BE2C (cell line): Measurements from ENCODE around the gene GFOD1.
"Not testable (repeated sequence)": the region's sequence is repeated elsewhere in the genome, so short reads cannot be mapped to it uniquely, and the experiment has no call there.

Experiments used
- DNase-seq: peaks from one replicate; pipeline ENCODE4 v3.0.0-alpha.2; 2020
- H3K27me3 ChIP-seq: fragments of 250-450 bp; sonication (Bioruptor Pico); 2 replicates; pipeline ENCODE4 v1.5.1; 2020; ENCODE audit warnings: mild to moderate bottlenecking
- H3K36me3 ChIP-seq: fragments of 250-450 bp; sonication (Bioruptor Pico); 2 replicates; pipeline ENCODE4 v1.5.1; 2020; ENCODE audit warnings: mild to moderate bottlenecking
- H3K4me1 ChIP-seq: fragments of 250-450 bp; sonication (Bioruptor Pico); 2 replicates; pipeline ENCODE4 v1.5.1; 2020
- H3K4me3 ChIP-seq: 2 replicates; pipeline ENCODE4 v1.5.1; 2011; ENCODE audit warnings: low read depth, low read length
- H3K9me3 ChIP-seq: fragments of 250-450 bp; sonication (Bioruptor Pico); 2 replicates; pipeline ENCODE4 v1.5.1; 2020
- TF ChIP-seq, protein P1 (sequence below): IDR thresholded peaks from 2 replicates; pipeline ENCODE4 v1.5.1; 2012; ENCODE audit warnings: mild to moderate bottlenecking, low read depth, low read length

GFOD1 gene

DNA sequence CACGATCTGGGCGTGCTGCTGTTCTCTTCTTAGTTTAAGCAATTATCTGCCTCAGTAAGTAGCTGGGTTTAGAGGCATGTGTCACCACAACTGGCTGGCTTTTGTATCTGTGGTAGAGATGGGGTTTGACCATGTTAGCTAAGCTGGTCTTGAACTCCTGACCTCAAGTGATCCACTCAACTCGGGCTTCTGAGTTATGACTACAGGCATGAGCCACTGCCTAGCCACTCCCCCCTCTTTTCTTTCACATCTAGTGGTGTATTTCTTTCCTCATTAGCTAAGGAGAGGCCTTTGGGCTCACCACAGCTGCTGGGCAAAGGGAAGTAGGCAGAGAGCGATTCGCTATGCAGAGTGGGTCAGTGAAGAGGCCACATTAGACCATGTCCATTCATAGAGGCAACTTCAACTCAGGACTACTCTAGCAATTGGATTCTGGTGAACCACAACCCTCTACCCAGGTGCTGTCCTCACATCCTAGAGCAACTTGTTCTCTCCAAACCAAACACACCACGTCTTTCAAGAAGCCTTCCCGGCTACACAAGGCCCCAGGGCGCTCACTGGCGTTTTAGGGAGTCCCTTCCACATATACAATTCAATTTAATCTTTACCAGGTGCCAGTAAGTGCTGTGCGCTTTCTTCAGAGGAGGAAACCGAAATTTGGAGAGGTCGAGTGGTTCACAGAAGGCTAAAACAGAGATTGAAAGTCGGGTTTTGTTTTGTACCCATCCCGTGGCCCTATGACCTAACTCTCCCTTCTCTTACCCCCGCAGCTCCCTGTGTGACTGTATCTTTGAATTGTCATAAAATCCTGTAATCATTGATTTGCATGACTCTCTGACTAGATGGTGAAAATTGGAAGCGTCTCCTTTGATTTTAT is 26.5 kb upstream of the GFOD1 start:
- no peak for DNase-seq
- no peaks in the 10 kb centered on the region for H3K36me3 ChIP-seq
- no peaks in the 10 kb centered on the region for H3K4me1 ChIP-seq
- no peaks in the 10 kb centered on the region for H3K27me3 ChIP-seq
- no peaks in the 10 kb centered on the region for H3K9me3 ChIP-seq
- H3K4me3 ChIP-seq = no peak overlapping the region
- TF ChIP-seq, protein P1, sequence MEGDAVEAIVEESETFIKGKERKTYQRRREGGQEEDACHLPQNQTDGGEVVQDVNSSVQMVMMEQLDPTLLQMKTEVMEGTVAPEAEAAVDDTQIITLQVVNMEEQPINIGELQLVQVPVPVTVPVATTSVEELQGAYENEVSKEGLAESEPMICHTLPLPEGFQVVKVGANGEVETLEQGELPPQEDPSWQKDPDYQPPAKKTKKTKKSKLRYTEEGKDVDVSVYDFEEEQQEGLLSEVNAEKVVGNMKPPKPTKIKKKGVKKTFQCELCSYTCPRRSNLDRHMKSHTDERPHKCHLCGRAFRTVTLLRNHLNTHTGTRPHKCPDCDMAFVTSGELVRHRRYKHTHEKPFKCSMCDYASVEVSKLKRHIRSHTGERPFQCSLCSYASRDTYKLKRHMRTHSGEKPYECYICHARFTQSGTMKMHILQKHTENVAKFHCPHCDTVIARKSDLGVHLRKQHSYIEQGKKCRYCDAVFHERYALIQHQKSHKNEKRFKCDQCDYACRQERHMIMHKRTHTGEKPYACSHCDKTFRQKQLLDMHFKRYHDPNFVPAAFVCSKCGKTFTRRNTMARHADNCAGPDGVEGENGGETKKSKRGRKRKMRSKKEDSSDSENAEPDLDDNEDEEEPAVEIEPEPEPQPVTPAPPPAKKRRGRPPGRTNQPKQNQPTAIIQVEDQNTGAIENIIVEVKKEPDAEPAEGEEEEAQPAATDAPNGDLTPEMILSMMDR = no peak

DNA sequence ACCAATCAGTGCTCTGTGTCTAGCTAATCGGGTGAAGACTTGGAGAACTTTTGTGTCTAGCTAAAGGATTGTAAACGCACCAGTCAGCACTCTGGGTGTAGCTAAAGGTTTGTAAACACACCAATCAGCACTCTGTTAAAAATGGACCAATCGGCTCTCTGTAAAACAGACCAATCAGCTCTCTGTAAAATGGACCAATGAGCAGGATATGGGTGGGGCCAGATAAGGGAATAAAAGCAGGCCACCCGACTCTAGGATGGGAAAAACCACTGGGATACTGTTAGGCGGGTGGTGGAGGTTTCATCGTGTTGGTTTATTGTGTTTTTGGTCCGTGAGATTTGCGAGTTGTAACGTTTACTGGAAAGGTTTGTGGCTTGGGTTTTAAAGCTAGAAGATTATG is 25.5 kb upstream of the GFOD1 start:
- Histone ChIP-seq H3K36me3 (no peaks in the 10 kb centered on the region), H3K4me3 (no peak overlapping the region), H3K27me3 (no peaks in the 10 kb centered on the region), H3K4me1 (no peaks in the 10 kb centered on the region), H3K9me3 (no peaks in the 10 kb centered on the region)
- DNase-seq = no peak
- TF ChIP-seq, protein P1 = no peak

DNA sequence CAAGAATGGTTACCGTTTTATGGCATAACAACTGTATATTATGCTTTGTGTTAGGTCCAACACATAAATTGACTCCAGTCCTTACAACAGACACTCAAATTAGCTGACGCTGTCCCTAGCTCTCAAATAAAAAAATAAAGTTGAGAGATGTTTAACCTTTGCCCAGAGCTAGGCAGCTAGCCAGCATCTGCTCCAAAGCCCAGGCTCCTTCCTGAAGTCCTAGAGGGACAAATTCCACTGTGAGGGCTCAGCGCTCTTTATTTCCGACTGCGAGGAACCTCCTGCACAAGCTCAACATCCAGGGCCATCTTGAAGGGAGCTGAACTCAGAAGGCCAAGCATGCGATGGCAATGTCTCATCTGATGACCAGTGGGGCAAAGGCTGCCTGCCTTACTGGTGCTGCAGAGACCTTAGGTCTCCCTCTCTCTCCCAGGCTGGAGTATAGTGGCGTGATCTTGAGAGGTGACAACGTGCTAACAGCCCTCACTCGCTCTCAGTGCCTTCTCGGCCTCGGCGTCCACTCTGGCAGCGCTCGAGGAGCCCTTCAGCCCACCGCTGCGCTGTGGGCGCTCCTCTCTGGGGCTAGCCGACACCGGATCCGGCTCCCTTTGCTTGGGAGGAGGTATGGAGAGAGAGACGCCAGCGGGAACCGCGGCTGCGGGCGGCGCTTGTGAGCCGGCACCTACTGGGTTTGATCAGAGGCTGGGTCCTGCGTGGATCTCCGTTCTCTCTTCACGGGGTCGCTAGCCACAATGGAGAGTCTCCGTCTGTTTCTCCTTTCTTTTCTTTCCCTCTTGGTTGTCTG is 24.7 kb upstream of the GFOD1 start:
- TF ChIP-seq, protein P1 = no peak
- Histone ChIP-seq H3K4me1 (no peaks in the 10 kb centered on the region), H3K4me3 (no peak overlapping the region), H3K36me3 (no peaks in the 10 kb centered on the region), H3K9me3 (no peaks in the 10 kb centered on the region), H3K27me3 (no peaks in the 10 kb centered on the region)
- no peak for DNase-seq

DNA sequence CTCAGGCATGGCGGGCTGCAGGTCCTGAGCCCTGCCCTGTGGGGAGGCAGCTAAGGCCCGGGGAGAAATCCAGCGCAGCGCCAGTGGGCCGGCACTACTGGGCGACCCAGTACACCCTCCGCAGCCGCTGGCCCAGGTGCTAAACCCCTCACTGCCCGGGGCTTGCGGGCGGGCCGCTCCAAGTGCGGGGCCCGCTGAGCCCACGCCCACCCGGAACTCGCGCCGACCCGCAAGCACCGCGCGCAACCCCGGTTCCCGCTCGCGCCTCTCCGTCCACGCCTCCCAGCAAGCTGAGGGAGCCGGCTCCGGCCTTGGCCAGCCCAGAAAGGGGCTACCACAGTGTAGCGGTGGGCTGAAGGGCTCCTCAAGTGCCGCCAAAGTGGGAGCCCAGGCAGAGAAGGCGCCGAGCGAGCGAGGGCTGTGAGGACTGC is 23.8 kb upstream of the GFOD1 start:
- DNase-seq, H3K4me3 ChIP-seq: not testable (repeated sequence)

DNA sequence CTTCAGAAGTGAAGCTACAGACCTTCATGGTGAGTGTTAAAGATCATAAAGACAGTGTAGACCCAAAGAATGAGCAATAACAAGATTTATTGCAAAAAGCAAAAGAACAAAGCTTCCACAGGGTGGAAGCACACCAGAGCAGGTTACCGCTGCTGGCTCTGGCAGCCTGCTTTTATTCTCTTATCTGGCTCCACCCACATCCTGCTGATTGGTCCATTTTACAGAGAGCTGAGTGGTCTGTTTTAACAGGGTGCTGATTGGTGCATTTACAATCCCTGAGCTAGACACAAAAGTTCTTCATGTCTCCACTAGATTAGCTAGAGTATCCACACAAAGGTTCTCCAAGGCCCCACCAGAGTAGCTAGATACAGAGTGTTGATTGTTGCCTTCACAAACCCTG is 23.0 kb upstream of the GFOD1 start:
- H3K27me3 ChIP-seq, DNase-seq, H3K4me1 ChIP-seq, H3K36me3 ChIP-seq, H3K9me3 ChIP-seq, H3K4me3 ChIP-seq: not testable (repeated sequence)

More for the DNA sequence above, 23.8 kb upstream of the GFOD1 start:
- H3K27me3 ChIP-seq, H3K9me3 ChIP-seq, H3K4me1 ChIP-seq, H3K36me3 ChIP-seq: not testable (repeated sequence)

DNA sequence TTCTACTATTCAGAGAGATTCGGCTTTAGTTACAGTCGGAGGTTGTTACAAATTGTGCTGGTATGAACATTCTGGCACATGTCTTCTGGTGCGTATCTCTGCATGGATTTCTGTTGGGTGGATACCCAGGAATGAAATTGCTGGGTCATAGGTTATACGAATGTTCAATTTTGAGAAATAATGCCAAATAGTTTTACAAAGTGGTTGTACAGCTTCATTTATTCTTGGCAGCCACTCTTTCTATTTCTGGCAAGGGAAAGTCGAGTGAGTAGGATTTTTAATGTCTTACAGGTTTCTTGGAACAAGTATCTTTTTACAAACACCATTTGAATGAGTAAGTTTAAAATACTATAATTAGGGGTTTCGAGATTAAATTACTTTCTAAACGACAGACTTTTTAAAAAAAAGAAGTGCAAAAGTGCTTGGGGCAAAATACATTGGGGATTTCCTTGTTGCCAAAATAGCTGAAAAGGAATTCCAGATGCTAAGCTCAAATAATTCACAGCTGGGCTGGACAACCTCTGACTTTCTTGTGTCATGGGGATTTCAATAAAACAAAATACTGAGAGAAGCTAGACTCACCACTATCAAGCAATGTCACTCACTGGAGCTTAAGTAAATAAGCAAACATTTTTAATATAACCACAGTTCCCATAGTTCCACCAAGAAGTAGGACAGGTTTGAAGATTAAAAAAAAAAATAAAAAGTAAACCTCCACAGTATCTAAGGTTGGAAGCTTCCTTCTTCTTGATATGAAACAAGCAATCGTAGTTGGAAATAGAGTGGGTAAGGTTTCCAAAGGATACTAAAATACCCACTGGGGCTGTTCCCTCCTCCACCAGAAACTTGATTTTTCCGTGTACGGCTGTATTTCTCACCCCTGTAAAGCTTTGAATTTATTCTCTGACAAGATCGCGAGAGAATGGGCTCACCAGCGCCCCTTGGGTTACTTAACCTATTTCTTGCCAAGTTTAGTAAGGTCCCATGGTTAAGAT is 21.6 kb upstream of the GFOD1 start:
- no peak for DNase-seq
- no peaks in the 10 kb centered on the region for H3K4me1 ChIP-seq
- no peak overlapping the region for H3K4me3 ChIP-seq
- TF ChIP-seq, protein P1 = no peak
- H3K36me3 ChIP-seq = no peaks in the 10 kb centered on the region
- H3K27me3 ChIP-seq = no peaks in the 10 kb centered on the region
- no peaks in the 10 kb centered on the region for H3K9me3 ChIP-seq
